ENCODE data around the gene CBLC. TPM values are rescaled to one million over a fixed set of nuclear protein-coding genes. Genes with fewer than 3 reads are reported as not detected.

The CBLC gene
- total RNA-seq, 1 donor from 2014 or later, result 65.0 TPM

DNA sequence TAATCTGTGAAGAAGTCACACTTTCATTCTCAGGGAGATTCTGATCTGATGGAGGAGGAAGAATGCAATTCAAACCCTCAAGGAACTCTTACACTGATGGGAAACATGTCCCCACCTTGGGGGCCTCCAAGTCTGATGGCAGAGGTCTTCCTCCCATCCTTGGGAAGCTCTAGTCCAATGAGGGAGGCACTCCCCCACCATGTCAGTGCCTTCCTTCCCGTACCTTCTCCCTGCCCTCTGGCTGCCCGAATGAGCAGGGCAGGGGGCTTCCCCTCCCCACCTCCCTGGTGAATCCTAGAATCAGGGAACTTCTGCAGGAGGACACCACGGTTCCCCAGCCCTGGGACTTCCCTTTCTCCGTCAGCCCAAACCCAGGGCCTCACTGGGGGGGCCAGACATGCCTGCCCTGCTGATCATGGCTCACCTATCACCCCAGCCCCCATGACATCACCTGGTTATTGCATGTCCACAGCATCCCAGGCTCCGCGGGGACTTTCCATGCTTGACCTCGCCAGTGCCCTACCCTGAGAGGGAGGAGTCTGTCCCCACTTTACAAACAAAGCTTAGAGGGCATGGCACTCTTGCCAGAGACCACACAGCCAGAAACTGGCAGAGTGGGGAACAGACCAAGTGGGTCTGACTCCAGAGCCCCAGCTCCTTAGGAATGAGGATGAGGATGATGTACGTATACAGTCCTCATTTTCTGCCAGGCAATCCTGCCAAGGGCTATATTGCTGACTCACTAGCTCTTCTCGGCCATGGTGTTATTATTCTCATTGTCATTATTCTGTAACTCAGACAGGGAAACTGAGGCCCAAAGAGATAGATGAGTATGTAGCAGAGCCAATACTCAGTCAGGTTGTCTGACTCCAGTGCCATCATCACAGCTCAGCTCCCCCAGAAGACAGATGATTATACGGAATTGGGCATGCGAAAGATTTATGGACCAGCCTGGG is 38.8 kb upstream of the CBLC start:
- no peak overlapping the region for H3K4me3 ChIP-seq (ENCODE audit: low read depth, low read length)
- TF ChIP-seq, protein P1, sequence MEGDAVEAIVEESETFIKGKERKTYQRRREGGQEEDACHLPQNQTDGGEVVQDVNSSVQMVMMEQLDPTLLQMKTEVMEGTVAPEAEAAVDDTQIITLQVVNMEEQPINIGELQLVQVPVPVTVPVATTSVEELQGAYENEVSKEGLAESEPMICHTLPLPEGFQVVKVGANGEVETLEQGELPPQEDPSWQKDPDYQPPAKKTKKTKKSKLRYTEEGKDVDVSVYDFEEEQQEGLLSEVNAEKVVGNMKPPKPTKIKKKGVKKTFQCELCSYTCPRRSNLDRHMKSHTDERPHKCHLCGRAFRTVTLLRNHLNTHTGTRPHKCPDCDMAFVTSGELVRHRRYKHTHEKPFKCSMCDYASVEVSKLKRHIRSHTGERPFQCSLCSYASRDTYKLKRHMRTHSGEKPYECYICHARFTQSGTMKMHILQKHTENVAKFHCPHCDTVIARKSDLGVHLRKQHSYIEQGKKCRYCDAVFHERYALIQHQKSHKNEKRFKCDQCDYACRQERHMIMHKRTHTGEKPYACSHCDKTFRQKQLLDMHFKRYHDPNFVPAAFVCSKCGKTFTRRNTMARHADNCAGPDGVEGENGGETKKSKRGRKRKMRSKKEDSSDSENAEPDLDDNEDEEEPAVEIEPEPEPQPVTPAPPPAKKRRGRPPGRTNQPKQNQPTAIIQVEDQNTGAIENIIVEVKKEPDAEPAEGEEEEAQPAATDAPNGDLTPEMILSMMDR (IDR thresholded peaks at IDR 0.05; ENCODE audit: insufficient read depth, low read length, severe bottlenecking), result no peak
- FAIRE-seq (no peak), DNase-seq (ENCODE audit: low read depth) (peak; percentile 53)
- no peaks in the 10 kb centered on the region for H3K36me3 ChIP-seq (ENCODE audit: control insufficient read depth, insufficient read depth, low read length)
- no peaks in the 10 kb centered on the region for H3K27me3 ChIP-seq (ENCODE audit: control insufficient read depth, insufficient read depth, low read length)

DNA sequence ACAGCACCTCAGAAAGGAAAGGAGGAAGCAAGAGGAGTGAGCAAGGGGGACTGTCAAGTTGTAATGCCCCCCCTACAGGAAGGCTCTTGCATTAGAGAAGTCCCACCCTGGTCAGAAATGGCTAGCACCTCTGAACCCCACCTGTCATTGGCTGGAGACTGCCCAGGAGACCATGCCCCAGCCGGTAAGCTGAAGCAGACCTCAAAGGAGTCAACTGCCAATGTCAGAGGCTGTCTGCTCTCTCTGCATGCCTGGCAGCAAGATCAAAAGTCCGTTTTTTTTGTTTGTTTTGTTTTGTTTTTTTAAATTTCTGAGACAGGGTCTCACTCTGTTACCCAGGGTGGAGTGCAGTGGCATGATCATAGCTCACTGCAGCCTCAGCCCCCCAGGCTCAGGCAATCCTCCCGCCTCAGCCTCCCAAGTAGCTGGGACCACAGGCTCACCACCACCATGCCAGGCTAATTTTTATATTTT is 37.3 kb upstream of the CBLC start:
- Histone ChIP-seq H3K36me3 (ENCODE audit: control insufficient read depth, insufficient read depth, low read length) (no peaks in the 10 kb centered on the region), H3K4me3 (ENCODE audit: low read depth, low read length) (no peak overlapping the region), H3K27me3 (ENCODE audit: control insufficient read depth, insufficient read depth, low read length) (no peaks in the 10 kb centered on the region)
- TF ChIP-seq, protein P1 (IDR thresholded peaks at IDR 0.05; ENCODE audit: insufficient read depth, low read length, severe bottlenecking), result peak; percentile 11
- DNase-seq (ENCODE audit: low read depth), result no peak
- FAIRE-seq, result no peak

GRCh38 chr19:44741258-44741731 is 36.4 kb upstream of the CBLC start:
- DNase-seq (ENCODE audit: low read depth), result peak; percentile 92
- no peaks in the 10 kb centered on the region for H3K36me3 ChIP-seq (ENCODE audit: control insufficient read depth, insufficient read depth, low read length)
- no peak overlapping the region for H3K4me3 ChIP-seq (ENCODE audit: low read depth, low read length)

GRCh38 chr19:44741841-44742329 is 35.8 kb upstream of the CBLC start:
- peak; percentile 91 for FAIRE-seq
- DNase-seq (ENCODE audit: low read depth), result peak; percentile 99
- no peak overlapping the region for H3K4me3 ChIP-seq (ENCODE audit: low read depth, low read length)
- no peaks in the 10 kb centered on the region for H3K36me3 ChIP-seq (ENCODE audit: control insufficient read depth, insufficient read depth, low read length)
- H3K27me3 ChIP-seq (ENCODE audit: control insufficient read depth, insufficient read depth, low read length), result no peaks in the 10 kb centered on the region
- TF ChIP-seq, protein P1 (IDR thresholded peaks at IDR 0.05; ENCODE audit: insufficient read depth, low read length, severe bottlenecking), result no peak

More at GRCh38 chr19:44741258-44741731, 36.4 kb upstream of the CBLC start:
- no peaks in the 10 kb centered on the region for H3K27me3 ChIP-seq (ENCODE audit: control insufficient read depth, insufficient read depth, low read length)
- FAIRE-seq, result no peak
- TF ChIP-seq, protein P1 (IDR thresholded peaks at IDR 0.05; ENCODE audit: insufficient read depth, low read length, severe bottlenecking), result no peak

GRCh38 chr19:44742330-44743061 is 35.2 kb upstream of the CBLC start:
- FAIRE-seq (no peak), DNase-seq (ENCODE audit: low read depth) (peak; percentile 32)

More at GRCh38 chr19:44742330-44743061, 35.2 kb upstream of the CBLC start:
- TF ChIP-seq, protein P1 (IDR thresholded peaks at IDR 0.05; ENCODE audit: insufficient read depth, low read length, severe bottlenecking), result no peak
- Histone ChIP-seq H3K4me3 (ENCODE audit: low read depth, low read length) (no peak overlapping the region), H3K27me3 (ENCODE audit: control insufficient read depth, insufficient read depth, low read length) (no peaks in the 10 kb centered on the region), H3K36me3 (ENCODE audit: control insufficient read depth, insufficient read depth, low read length) (no peaks in the 10 kb centered on the region)

All from bronchial epithelial cell (primary cell).